Measurements from ENCODE around the gene VPS41. TPM values are rescaled to one million over a fixed set of nuclear protein-coding genes. Genes with fewer than 3 reads are reported as not detected.

VPS41 gene
- polyA plus RNA-seq, 3 donors: 12.7 to 62.2 (median 56.7) TPM

DNA sequence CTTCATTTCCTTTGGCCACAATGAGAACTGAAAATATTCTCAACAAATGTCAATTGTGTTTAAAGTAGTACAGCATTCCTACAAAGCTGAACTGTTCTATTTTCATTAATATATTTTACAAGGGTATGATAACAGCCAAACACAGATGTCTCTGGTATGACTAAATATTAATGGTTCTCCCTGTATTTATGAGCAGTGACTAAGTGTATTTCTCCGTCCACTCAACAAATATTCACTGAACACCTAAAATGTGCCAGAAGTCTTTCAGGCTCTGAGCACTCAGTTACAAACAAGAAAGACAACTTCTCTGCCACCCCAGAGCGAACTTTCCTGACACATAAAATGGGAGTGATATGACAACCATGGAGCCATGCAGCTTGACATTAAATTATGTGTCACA is 135.6 kb downstream of the VPS41 start:
- Mint-ChIP-seq H3K36me3 (peaks cover 72 to 79% of the 10 kb centered on the region in 2 donors), H3K27me3 (ENCODE audit: low read depth in 3 of 3) (no peaks in the 10 kb centered on the region), H3K4me3 (no peak overlapping the region), H3K9me3 (no peaks in the 10 kb centered on the region), H3K27ac (no peak overlapping the region), H3K4me1 (peaks cover 1% of the 10 kb centered on the region)
- no peak overlapping the region for H3K9ac ChIP-seq (ENCODE audit: insufficient read depth, low read length, poor library complexity, severe bottlenecking)
- H3K4me1 ChIP-seq (ENCODE audit: control insufficient read depth in 1 of 2, insufficient read depth in 2 of 2, low read length in 2 of 2): no peaks in the 10 kb centered on the region
- H3K27ac ChIP-seq (ENCODE audit: low read depth in 1 of 2, low read length in 2 of 2): no peak overlapping the region
- no peaks in the 10 kb centered on the region for H3K9me3 ChIP-seq (replicated peaks in 1 of 2; ENCODE audit: control insufficient read depth in 1 of 2, insufficient read depth in 1 of 2, low read length in 2 of 2)
- no CpG with 5 or more reads among the region's 2 CpGs for WGBS (ENCODE audit: insufficient coverage)
- no peaks in the 10 kb centered on the region for H3K27me3 ChIP-seq (ENCODE audit: control insufficient read depth in 2 of 2, insufficient read depth in 2 of 2, low read length in 2 of 2)
- no peak overlapping the region for H2AFZ ChIP-seq (ENCODE audit: insufficient read depth, low read depth, low read length, poor library complexity, severe bottlenecking)
- H3K36me3 ChIP-seq (replicated peaks in 1 of 2; ENCODE audit: control insufficient read depth in 1 of 2, insufficient read depth in 2 of 2, low read length in 2 of 2): peaks cover 50 to 92% of the 10 kb centered on the region in 2 donors
- no peak overlapping the region for H3K4me3 ChIP-seq (replicated peaks in 1 of 3; ENCODE audit: low read depth in 2 of 3, low read length in 3 of 3)
- TF ChIP-seq, protein P1, sequence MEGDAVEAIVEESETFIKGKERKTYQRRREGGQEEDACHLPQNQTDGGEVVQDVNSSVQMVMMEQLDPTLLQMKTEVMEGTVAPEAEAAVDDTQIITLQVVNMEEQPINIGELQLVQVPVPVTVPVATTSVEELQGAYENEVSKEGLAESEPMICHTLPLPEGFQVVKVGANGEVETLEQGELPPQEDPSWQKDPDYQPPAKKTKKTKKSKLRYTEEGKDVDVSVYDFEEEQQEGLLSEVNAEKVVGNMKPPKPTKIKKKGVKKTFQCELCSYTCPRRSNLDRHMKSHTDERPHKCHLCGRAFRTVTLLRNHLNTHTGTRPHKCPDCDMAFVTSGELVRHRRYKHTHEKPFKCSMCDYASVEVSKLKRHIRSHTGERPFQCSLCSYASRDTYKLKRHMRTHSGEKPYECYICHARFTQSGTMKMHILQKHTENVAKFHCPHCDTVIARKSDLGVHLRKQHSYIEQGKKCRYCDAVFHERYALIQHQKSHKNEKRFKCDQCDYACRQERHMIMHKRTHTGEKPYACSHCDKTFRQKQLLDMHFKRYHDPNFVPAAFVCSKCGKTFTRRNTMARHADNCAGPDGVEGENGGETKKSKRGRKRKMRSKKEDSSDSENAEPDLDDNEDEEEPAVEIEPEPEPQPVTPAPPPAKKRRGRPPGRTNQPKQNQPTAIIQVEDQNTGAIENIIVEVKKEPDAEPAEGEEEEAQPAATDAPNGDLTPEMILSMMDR (IDR thresholded peaks at IDR 0.05): no peak
- intact Hi-C loops (cut with micrococcal nuclease): no loop called here
- no peaks in the 10 kb centered on the region for H3K79me2 ChIP-seq (ENCODE audit: insufficient read depth, low read length)
- DNase-seq: no peak
- no peaks in the 10 kb centered on the region for H4K20me1 ChIP-seq (ENCODE audit: insufficient read depth, low read length)
- H3K4me2 ChIP-seq (replicated peaks; ENCODE audit: extremely low read depth, low read length, poor library complexity, severe bottlenecking): no peak overlapping the region

DNA sequence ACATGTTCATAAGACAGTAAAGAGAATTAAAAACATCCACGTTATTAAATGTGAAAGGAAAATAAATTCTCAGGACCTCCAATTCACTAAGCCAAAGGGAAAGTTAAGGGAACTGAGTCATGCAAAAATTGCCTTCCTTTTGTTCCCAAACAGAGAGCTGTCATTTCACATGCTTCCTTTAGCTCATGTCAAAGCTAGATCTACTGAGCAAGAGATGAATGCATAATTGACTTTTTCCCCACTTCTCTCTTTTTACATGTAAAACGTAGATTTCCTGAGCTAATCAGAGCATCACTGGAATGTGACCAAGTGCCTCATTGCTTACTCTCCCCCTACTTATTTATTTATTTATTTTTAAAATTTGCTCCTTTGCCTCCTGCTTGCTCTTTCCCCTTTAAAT is 148.8 kb downstream of the VPS41 start:
- H2AFZ ChIP-seq (ENCODE audit: insufficient read depth, low read depth, low read length, poor library complexity, severe bottlenecking): no peak overlapping the region
- H4K20me1 ChIP-seq (ENCODE audit: insufficient read depth, low read length): no peaks in the 10 kb centered on the region
- no peak overlapping the region for H3K27ac ChIP-seq (ENCODE audit: low read depth in 1 of 2, low read length in 2 of 2)
- no peaks in the 10 kb centered on the region for H3K79me2 ChIP-seq (ENCODE audit: insufficient read depth, low read length)
- H3K27ac Mint-ChIP-seq: no peak overlapping the region
- TF ChIP-seq, protein P1 (IDR thresholded peaks at IDR 0.05): no peak
- no peak overlapping the region for H3K4me3 ChIP-seq (replicated peaks in 1 of 3; ENCODE audit: low read depth in 2 of 3, low read length in 3 of 3)
- H3K4me2 ChIP-seq (replicated peaks; ENCODE audit: extremely low read depth, low read length, poor library complexity, severe bottlenecking): no peak overlapping the region
- intact Hi-C loops (cut with micrococcal nuclease): no loop called here
- no peaks in the 10 kb centered on the region for H3K4me1 Mint-ChIP-seq
- WGBS (ENCODE audit: insufficient coverage): no CpG with 5 or more reads among the region's 2 CpGs
- no peak for DNase-seq
- H3K4me1 ChIP-seq (ENCODE audit: control insufficient read depth in 1 of 2, insufficient read depth in 2 of 2, low read length in 2 of 2): no peaks in the 10 kb centered on the region
- peaks cover 69 to 82% of the 10 kb centered on the region in 2 donors for H3K36me3 Mint-ChIP-seq
- no peak overlapping the region for H3K9ac ChIP-seq (ENCODE audit: insufficient read depth, low read length, poor library complexity, severe bottlenecking)
- H3K9me3 Mint-ChIP-seq: no peaks in the 10 kb centered on the region
- no peak overlapping the region for H3K4me3 Mint-ChIP-seq
- peaks cover 75 to 86% of the 10 kb centered on the region in 2 donors for H3K36me3 ChIP-seq (replicated peaks in 1 of 2; ENCODE audit: control insufficient read depth in 1 of 2, insufficient read depth in 2 of 2, low read length in 2 of 2)
- no peaks in the 10 kb centered on the region for H3K27me3 Mint-ChIP-seq (ENCODE audit: low read depth in 3 of 3)
- H3K9me3 ChIP-seq (replicated peaks in 1 of 2; ENCODE audit: control insufficient read depth in 1 of 2, insufficient read depth in 1 of 2, low read length in 2 of 2): no peaks in the 10 kb centered on the region
- no peaks in the 10 kb centered on the region for H3K27me3 ChIP-seq (ENCODE audit: control insufficient read depth in 2 of 2, insufficient read depth in 2 of 2, low read length in 2 of 2)

Measured in CD14-positive monocyte (primary cell).